Activated CD8-positive, alpha-beta memory T cell treated with anti-CD3 and anti-CD28 coated beads, Interleukin-2, amount 10 ng/mL, durations not matched to agents 7 days and 5 days (primary cell): ENCODE data around the gene TNS3. TPM values are rescaled to one million over a fixed set of nuclear protein-coding genes. Genes with fewer than 3 reads are reported as not detected.

Source experiments
- ATAC-seq: fragments of 150-1000 bp; cut with Tn5 transposase; one replicate; pipeline ENCODE4 v1.10.0; 2021; ENCODE audit warnings: moderate library complexity
- CTCF ChIA-PET: fragments of 350-600 bp; sonication (Branson Sonifier 250); formaldehyde crosslinking; loops from one replicate; lab custom pipeline; 2021; ENCODE audit warnings: antibody characterized with exemption; lab: Charles Lee
- DNase-seq: peaks from one replicate; pipeline ENCODE4 v3.0.0-alpha.2; 2020
- H3K27ac Mint-ChIP-seq: one replicate; pipeline ENCODE4 v1.8.0; 2021; ENCODE audit warnings: mild to moderate bottlenecking, mixed read lengths
- H3K27me3 Mint-ChIP-seq: one replicate; pipeline ENCODE4 v1.8.0; 2021; ENCODE audit warnings: mixed read lengths
- H3K36me3 Mint-ChIP-seq: one replicate; pipeline ENCODE4 v1.8.0; 2021; ENCODE audit warnings: mild to moderate bottlenecking, mixed read lengths
- H3K4me1 Mint-ChIP-seq: one replicate; pipeline ENCODE4 v1.8.0; 2021; ENCODE audit warnings: mixed read lengths
- H3K4me3 Mint-ChIP-seq: one replicate; pipeline ENCODE4 v1.8.0; 2021; ENCODE audit warnings: mild to moderate bottlenecking, moderate library complexity, mixed read lengths
- H3K9me3 Mint-ChIP-seq: one replicate; pipeline ENCODE4 v1.8.0; 2022; ENCODE audit warnings: low read depth, mixed read lengths
- total RNA-seq, 2 experiments: library from RNA; stranded (reverse); gene quantifications; one replicate each; pipeline ENCODE4 v1.2.3, GENCODE V29; 2021

TNS3 gene
- total RNA-seq, 2 experiments from 2014 or later = 0.23 to 2.6 TPM

- no peak overlapping the region for H3K27ac Mint-ChIP-seq
- CTCF ChIA-PET = no interaction called here
- no peaks in the 10 kb centered on the region for H3K4me1 Mint-ChIP-seq
- H3K9me3 Mint-ChIP-seq = no peaks in the 10 kb centered on the region
- H3K4me3 Mint-ChIP-seq = no peak overlapping the region
- H3K36me3 Mint-ChIP-seq = no peaks in the 10 kb centered on the region
- no peak for ATAC-seq
- H3K27me3 Mint-ChIP-seq = no peaks in the 10 kb centered on the region
- DNase-seq = no peak
Measured at GRCh38 chr7:47387506-47387905, 194.4 kb downstream of the TNS3 start.

- no peaks in the 10 kb centered on the region for H3K27me3 Mint-ChIP-seq
- ATAC-seq (no peak), DNase-seq (no peak)
- CTCF ChIA-PET = no interaction called here
- no peaks in the 10 kb centered on the region for H3K36me3 Mint-ChIP-seq
- no peaks in the 10 kb centered on the region for H3K9me3 Mint-ChIP-seq
- no peak overlapping the region for H3K27ac Mint-ChIP-seq
- H3K4me1 Mint-ChIP-seq = no peaks in the 10 kb centered on the region
- no peak overlapping the region for H3K4me3 Mint-ChIP-seq
Measured at GRCh38 chr7:47386273-47386835, 195.6 kb downstream of the TNS3 start.

GRCh38 chr7:47385536-47386125 lies 196.3 kb downstream of the TNS3 start:
- Mint-ChIP-seq H3K4me1 (no peaks in the 10 kb centered on the region), H3K27me3 (no peaks in the 10 kb centered on the region), H3K27ac (no peak overlapping the region), H3K4me3 (no peak overlapping the region), H3K9me3 (no peaks in the 10 kb centered on the region), H3K36me3 (no peaks in the 10 kb centered on the region)
- DNase-seq (no peak), ATAC-seq (no peak)
- CTCF ChIA-PET = no interaction called here

GRCh38 chr7:47384755-47385535 lies 197.0 kb downstream of the TNS3 start:
- DNase-seq (no peak), ATAC-seq (no peak)
- no peak overlapping the region for H3K27ac Mint-ChIP-seq
- no peaks in the 10 kb centered on the region for H3K27me3 Mint-ChIP-seq
- H3K4me3 Mint-ChIP-seq = no peak overlapping the region
- no peaks in the 10 kb centered on the region for H3K4me1 Mint-ChIP-seq
- no peaks in the 10 kb centered on the region for H3K36me3 Mint-ChIP-seq
- CTCF ChIA-PET = no interaction called here
- no peaks in the 10 kb centered on the region for H3K9me3 Mint-ChIP-seq

- Mint-ChIP-seq H3K9me3 (no peaks in the 10 kb centered on the region), H3K36me3 (no peaks in the 10 kb centered on the region), H3K4me1 (no peaks in the 10 kb centered on the region), H3K27ac (no peak overlapping the region), H3K4me3 (no peak overlapping the region), H3K27me3 (no peaks in the 10 kb centered on the region)
- DNase-seq = no peak
- CTCF ChIA-PET = interaction anchor here (1.1 kb wide), 1 partner anchor 67 kb away, joined by 3 read pairs; no protein-coding TSS in a partner anchor
- no peak for ATAC-seq
Measured at GRCh38 chr7:47383696-47384445, 198.0 kb downstream of the TNS3 start.

- no peak overlapping the region for H3K4me3 Mint-ChIP-seq
- CTCF ChIA-PET = interaction anchor here (1.1 kb wide), 1 partner anchor 67 kb away, joined by 3 read pairs; no protein-coding TSS in a partner anchor
- H3K27me3 Mint-ChIP-seq = no peaks in the 10 kb centered on the region
- no peak for DNase-seq
- ATAC-seq = no peak
- no peak overlapping the region for H3K27ac Mint-ChIP-seq
- no peaks in the 10 kb centered on the region for H3K4me1 Mint-ChIP-seq
- H3K36me3 Mint-ChIP-seq = no peaks in the 10 kb centered on the region
- H3K9me3 Mint-ChIP-seq = no peaks in the 10 kb centered on the region
Measured at GRCh38 chr7:47383072-47383471, 198.8 kb downstream of the TNS3 start.

- Mint-ChIP-seq H3K4me3 (no peak overlapping the region), H3K4me1 (no peaks in the 10 kb centered on the region), H3K27ac (no peak overlapping the region), H3K9me3 (no peaks in the 10 kb centered on the region), H3K27me3 (no peaks in the 10 kb centered on the region), H3K36me3 (no peaks in the 10 kb centered on the region)
- CTCF ChIA-PET = interaction anchor here (1.2 kb wide), 1 partner anchor 10 kb away, joined by 3 read pairs; no protein-coding TSS in a partner anchor
- no peak for DNase-seq
- ATAC-seq = no peak
Measured at GRCh38 chr7:47382200-47382599, 199.7 kb downstream of the TNS3 start.

- no peak for DNase-seq
- Mint-ChIP-seq H3K27me3 (no peaks in the 10 kb centered on the region), H3K4me3 (no peak overlapping the region), H3K36me3 (no peaks in the 10 kb centered on the region), H3K4me1 (no peaks in the 10 kb centered on the region), H3K27ac (no peak overlapping the region), H3K9me3 (no peaks in the 10 kb centered on the region)
- ATAC-seq = no peak
- CTCF ChIA-PET = no interaction called here
Measured at GRCh38 chr7:47381134-47381495, 200.8 kb downstream of the TNS3 start.

- H3K27ac Mint-ChIP-seq = no peak overlapping the region
- ATAC-seq (no peak), DNase-seq (no peak)
- H3K27me3 Mint-ChIP-seq = no peaks in the 10 kb centered on the region
- H3K4me1 Mint-ChIP-seq = no peaks in the 10 kb centered on the region
- no peaks in the 10 kb centered on the region for H3K9me3 Mint-ChIP-seq
- no peaks in the 10 kb centered on the region for H3K36me3 Mint-ChIP-seq
- no peak overlapping the region for H3K4me3 Mint-ChIP-seq
- CTCF ChIA-PET = no interaction called here
Measured at GRCh38 chr7:47380325-47381133, 201.4 kb downstream of the TNS3 start.

- Mint-ChIP-seq H3K36me3 (no peaks in the 10 kb centered on the region), H3K4me3 (no peak overlapping the region), H3K27me3 (no peaks in the 10 kb centered on the region), H3K4me1 (no peaks in the 10 kb centered on the region), H3K9me3 (no peaks in the 10 kb centered on the region), H3K27ac (no peak overlapping the region)
- ATAC-seq = no peak
- DNase-seq = no peak
- CTCF ChIA-PET = no interaction called here
Measured at GRCh38 chr7:47379629-47380324, 202.1 kb downstream of the TNS3 start.

- ATAC-seq (no peak), DNase-seq (no peak)
- no peak overlapping the region for H3K27ac Mint-ChIP-seq
- no peaks in the 10 kb centered on the region for H3K4me1 Mint-ChIP-seq
- H3K9me3 Mint-ChIP-seq = no peaks in the 10 kb centered on the region
- CTCF ChIA-PET = no interaction called here
- no peaks in the 10 kb centered on the region for H3K27me3 Mint-ChIP-seq
- no peak overlapping the region for H3K4me3 Mint-ChIP-seq
- H3K36me3 Mint-ChIP-seq = no peaks in the 10 kb centered on the region
Measured at GRCh38 chr7:47378728-47379395, 203.0 kb downstream of the TNS3 start.

GRCh38 chr7:47377741-47378140 lies 204.2 kb downstream of the TNS3 start:
- ATAC-seq (no peak), DNase-seq (no peak)
- no peaks in the 10 kb centered on the region for H3K4me1 Mint-ChIP-seq
- H3K27me3 Mint-ChIP-seq = no peaks in the 10 kb centered on the region
- H3K9me3 Mint-ChIP-seq = no peaks in the 10 kb centered on the region
- H3K27ac Mint-ChIP-seq = no peak overlapping the region
- H3K36me3 Mint-ChIP-seq = no peaks in the 10 kb centered on the region
- CTCF ChIA-PET = no interaction called here
- no peak overlapping the region for H3K4me3 Mint-ChIP-seq
